PC-3 (cell line): ENCODE measurements around the gene PLA2G2F. TPM values are rescaled to one million over a fixed set of nuclear protein-coding genes. Genes with fewer than 3 reads are reported as not detected.

ENCODE experiments used
- ATAC-seq: fragments of 200-7000 bp; cut with Tn5 transposase; 2 replicates; pipeline ENCODE4 v1.9.1; 2020; ENCODE audit warnings: mild to moderate bottlenecking, moderate library complexity
- BruUV-seq: library from RNA; stranded (reverse); fragments of 400-500 nt; replicated peaks from 2 replicates; lab custom pipeline; 2021; lab: Mats Ljungman, UMichigan
- CTCF ChIA-PET: fragments of 300-600 bp; sonication (Branson Sonifier 250); formaldehyde crosslinking; loops from one replicate; lab custom pipeline; 2022; ENCODE audit warnings: antibody characterized with exemption; lab: Charles Lee
- POLR2A ChIA-PET: fragments of 300-600 bp; sonication (Branson Sonifier 250); formaldehyde crosslinking; loops from one replicate; lab custom pipeline; 2022; ENCODE audit warnings: antibody characterized with exemption; ENCODE audit not compliant: unreplicated experiment; lab: Charles Lee
- DNase-seq: peaks from one replicate; pipeline ENCODE4 v3.0.0-alpha.2; 2015
- H2AFZ ChIP-seq: fragments of 300-600 bp; sonication (generic); 2 replicates; pipeline ENCODE4 v1.6.0; 2016; ENCODE audit warnings: antibody characterized with exemption, low read length
- H3F3A ChIP-seq: fragments of 300-600 bp; sonication (generic); one replicate; pipeline ENCODE4 v1.6.0; 2017; ENCODE audit warnings: antibody characterized with exemption, low read length, control low read depth, mild to moderate bottlenecking; ENCODE audit not compliant: unreplicated experiment
- H3K27ac ChIP-seq: fragments of 300-600 bp; sonication (generic); 2 replicates; pipeline ENCODE4 v1.5.1; 2016; ENCODE audit warnings: mild to moderate bottlenecking, low read length
- H3K27me3 ChIP-seq: fragments of 300-600 bp; sonication (generic); 2 replicates; pipeline ENCODE4 v1.6.1; 2016; ENCODE audit warnings: low read length, mixed read lengths
- H3K36me3 ChIP-seq: fragments of 300-600 bp; sonication (generic); 2 replicates; pipeline ENCODE4 v1.6.1; 2016; ENCODE audit warnings: low read depth, mixed run types, low read length, mixed read lengths
- H3K4me1 ChIP-seq: fragments of 300-600 bp; sonication (generic); 2 replicates; pipeline ENCODE4 v1.5.1; 2016; ENCODE audit warnings: low read length; ENCODE audit not compliant: insufficient read depth
- H3K4me2 ChIP-seq: fragments of 300-600 bp; sonication (generic); 2 replicates; pipeline ENCODE4 v1.6.0; 2016; ENCODE audit warnings: low read length
- H3K4me3 ChIP-seq: fragments of 300-600 bp; sonication (generic); 2 replicates; pipeline ENCODE4 v1.5.1; 2016; ENCODE audit warnings: mild to moderate bottlenecking, low read length, mixed read lengths
- H3K79me2 ChIP-seq: fragments of 300-600 bp; sonication (generic); 2 replicates; pipeline ENCODE4 v1.6.1; 2017; ENCODE audit warnings: low read length, mixed read lengths
- H3K9ac ChIP-seq: fragments of 300-600 bp; sonication (generic); 2 replicates; pipeline ENCODE4 v1.6.0; 2016; ENCODE audit warnings: mild to moderate bottlenecking, low read length
- H3K9me2 ChIP-seq: fragments of 300-600 bp; sonication (generic); replicated peaks from 2 replicates; pipeline ENCODE4 v1.6.1; 2016; ENCODE audit warnings: mixed run types, low read length, mixed read lengths
- H3K9me3 ChIP-seq: fragments of 300-600 bp; sonication (generic); 2 replicates; pipeline ENCODE4 v1.6.1; 2016; ENCODE audit warnings: low read length, mixed read lengths
- H4K20me1 ChIP-seq: fragments of 300-600 bp; sonication (generic); 2 replicates; pipeline ENCODE4 v1.6.1; 2016; ENCODE audit warnings: low read length, mixed read lengths
- EZH2 ChIP-seq: fragments of 300-600 bp; sonication (generic); IDR thresholded peaks from one replicate; pipeline ENCODE4 v1.6.1; 2017; ENCODE audit warnings: antibody characterized with exemption, mild to moderate bottlenecking, low read length; ENCODE audit not compliant: unreplicated experiment
- EZH2phosphoT487 ChIP-seq: fragments of 300-600 bp; sonication (generic); IDR thresholded peaks from 2 replicates; pipeline ENCODE4 v1.6.1; 2018; ENCODE audit warnings: mild to moderate bottlenecking, antibody characterized with exemption, low read length, borderline replicate concordance
- intact Hi-C: fragments of 100-400 bp; cut with micrococcal nuclease; formaldehyde crosslinking; loops from 2 replicates; pipeline ENCODE4 v1.9.0; 2023
- total RNA-seq: library from RNA; depleted of rRNA; stranded (reverse); fragments of >200 nt; gene quantifications from 2 replicates; pipeline ENCODE4 v1.2.3, GENCODE V29; 2014
- TF ChIP-seq, protein P1 (sequence below): fragments of 300-600 bp; sonication (generic); conservative IDR thresholded peaks from 2 replicates; pipeline ENCODE4 v1.5.1; 2017; ENCODE audit warnings: antibody characterized with exemption, low read depth, mild to moderate bottlenecking, low read length

The PLA2G2F gene
- total RNA-seq, 1 experiment from 2014 or later: 0.18 TPM

- Histone ChIP-seq H3K36me3 (no peaks in the 10 kb centered on the region), H3K4me2 (peak overlapping the region; percentile 94), H3F3A (no peaks in the 10 kb centered on the region), H3K9me2 (no peaks in the 10 kb centered on the region), H3K4me3 (peak overlapping the region; percentile 66), H3K9me3 (no peaks in the 10 kb centered on the region), H3K4me1 (0 out of 2 replicates have a peak, but pooled peaks cover 5% of the 10 kb centered on the region), H3K27me3 (no peaks in the 10 kb centered on the region), H4K20me1 (no peaks in the 10 kb centered on the region), H3K9ac (peak overlapping the region; percentile 58), H3K79me2 (no peaks in the 10 kb centered on the region), H2AFZ (peak overlapping the region; percentile 96), H3K27ac (no peak overlapping the region)
- no TSS peak for BruUV-seq
- TF ChIP-seq EZH2phosphoT487 (no peak), EZH2 (no peak)
- TF ChIP-seq, protein P1, sequence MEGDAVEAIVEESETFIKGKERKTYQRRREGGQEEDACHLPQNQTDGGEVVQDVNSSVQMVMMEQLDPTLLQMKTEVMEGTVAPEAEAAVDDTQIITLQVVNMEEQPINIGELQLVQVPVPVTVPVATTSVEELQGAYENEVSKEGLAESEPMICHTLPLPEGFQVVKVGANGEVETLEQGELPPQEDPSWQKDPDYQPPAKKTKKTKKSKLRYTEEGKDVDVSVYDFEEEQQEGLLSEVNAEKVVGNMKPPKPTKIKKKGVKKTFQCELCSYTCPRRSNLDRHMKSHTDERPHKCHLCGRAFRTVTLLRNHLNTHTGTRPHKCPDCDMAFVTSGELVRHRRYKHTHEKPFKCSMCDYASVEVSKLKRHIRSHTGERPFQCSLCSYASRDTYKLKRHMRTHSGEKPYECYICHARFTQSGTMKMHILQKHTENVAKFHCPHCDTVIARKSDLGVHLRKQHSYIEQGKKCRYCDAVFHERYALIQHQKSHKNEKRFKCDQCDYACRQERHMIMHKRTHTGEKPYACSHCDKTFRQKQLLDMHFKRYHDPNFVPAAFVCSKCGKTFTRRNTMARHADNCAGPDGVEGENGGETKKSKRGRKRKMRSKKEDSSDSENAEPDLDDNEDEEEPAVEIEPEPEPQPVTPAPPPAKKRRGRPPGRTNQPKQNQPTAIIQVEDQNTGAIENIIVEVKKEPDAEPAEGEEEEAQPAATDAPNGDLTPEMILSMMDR: peak; percentile 89
- DNase-seq: peak; percentile 80
- peak; percentile 95 for ATAC-seq
- POLR2A ChIA-PET: interaction anchor here (0.5 kb wide), 1 partner anchor 235 kb away, joined by 12 read pairs; no protein-coding TSS in a partner anchor
- intact Hi-C loops: loop anchor here (1.0 to 5.0 kb wide), 5 partner anchors 51 to 340 kb away; partner anchors contain the start of gene OTUD3
- CTCF ChIA-PET: interaction anchor here (0.6 to 1.4 kb wide), 5 partner anchors 14 to 235 kb away, joined by 3 to 12 read pairs (median 3); no protein-coding TSS in a partner anchor
Observed at GRCh38 chr1:20151906-20152598, 12.9 kb downstream of the PLA2G2F start.

DNA sequence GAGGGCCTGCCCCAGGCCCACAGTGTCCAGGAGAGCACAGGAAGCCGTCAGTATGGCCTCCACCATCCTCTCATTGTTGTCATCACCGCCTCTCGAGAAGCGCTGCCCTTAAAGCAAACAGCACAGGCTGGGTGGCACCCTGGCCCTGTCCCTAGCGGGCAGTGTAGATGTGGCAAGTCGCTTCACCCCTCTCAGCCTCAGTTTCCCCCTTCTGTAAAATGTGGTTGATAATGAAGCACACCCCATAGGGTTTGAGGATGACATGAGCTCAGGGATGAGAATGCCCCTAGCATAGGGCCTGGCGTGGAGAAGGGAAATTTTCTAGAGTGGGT, 13.4 kb downstream of the PLA2G2F start:
- ChIA-PET CTCF (interaction anchor here (0.6 to 1.4 kb wide), 3 partner anchors 17 to 235 kb away, joined by 3 to 11 read pairs (median 3); no protein-coding TSS in a partner anchor), POLR2A (no interaction called here)
- no peak overlapping the region for H3K4me3 ChIP-seq
- no peak overlapping the region for H3K9ac ChIP-seq
- 0 out of 2 replicates have a peak, but pooled peaks cover 5% of the 10 kb centered on the region for H3K4me1 ChIP-seq
- H3K9me2 ChIP-seq: no peaks in the 10 kb centered on the region
- TF ChIP-seq, protein P1: peak; percentile 22; the same call in 1 of the 2 replicates
- TF ChIP-seq EZH2 (no peak), EZH2phosphoT487 (no peak)
- intact Hi-C loops: loop anchor here (1.0 to 5.0 kb wide), 5 partner anchors 51 to 340 kb away; partner anchors contain the start of gene OTUD3
- H3K9me3 ChIP-seq: no peaks in the 10 kb centered on the region
- no peaks in the 10 kb centered on the region for H3K27me3 ChIP-seq
- no peak for DNase-seq
- no peaks in the 10 kb centered on the region for H4K20me1 ChIP-seq
- no peak for ATAC-seq
- H3K36me3 ChIP-seq: no peaks in the 10 kb centered on the region
- no peaks in the 10 kb centered on the region for H3K79me2 ChIP-seq
- no TSS peak for BruUV-seq
- no peak overlapping the region for H3K27ac ChIP-seq
- peak overlapping the region; percentile 94; the same call in 1 of the 2 replicates for H3K4me2 ChIP-seq
- H2AFZ ChIP-seq: peak overlapping the region; percentile 96; the same call in 1 of the 2 replicates
- H3F3A ChIP-seq: no peaks in the 10 kb centered on the region

- H3K27ac ChIP-seq: no peak overlapping the region
- no TSS peak for BruUV-seq
- H3K79me2 ChIP-seq: no peaks in the 10 kb centered on the region
- DNase-seq: no peak
- H3F3A ChIP-seq: no peaks in the 10 kb centered on the region
- no peak overlapping the region for H3K4me2 ChIP-seq
- H3K9me2 ChIP-seq: no peaks in the 10 kb centered on the region
- H3K36me3 ChIP-seq: no peaks in the 10 kb centered on the region
- TF ChIP-seq EZH2: no peak
- TF ChIP-seq, protein P1: no peak
- no peak overlapping the region for H2AFZ ChIP-seq
- H3K27me3 ChIP-seq: no peaks in the 10 kb centered on the region
- no peak for ATAC-seq
- intact Hi-C loops: loop anchor here (1.0 to 5.0 kb wide), 5 partner anchors 52 to 339 kb away; partner anchors contain the start of gene OTUD3
- 0 out of 2 replicates have a peak, but pooled peaks cover 5% of the 10 kb centered on the region for H3K4me1 ChIP-seq
- ChIA-PET CTCF (no interaction called here), POLR2A (no interaction called here)
- H3K9me3 ChIP-seq: no peaks in the 10 kb centered on the region
- no peak overlapping the region for H3K9ac ChIP-seq
- no peak overlapping the region for H3K4me3 ChIP-seq
- no peaks in the 10 kb centered on the region for H4K20me1 ChIP-seq
Observed at GRCh38 chr1:20153000-20153418, 13.9 kb downstream of the PLA2G2F start.
